ENCODE measurements around the gene ARMCX6. TPM values are rescaled to one million over a fixed set of nuclear protein-coding genes. Genes with fewer than 3 reads are reported as not detected.
"Not testable (repeated sequence)": the region's sequence is repeated elsewhere in the genome, so short reads cannot be mapped to it uniquely, and the experiment has no call there.

ARMCX6 gene
- polyA plus RNA-seq (ENCODE audit: insufficient read length in 4 of 4) = 10 to 100 TPM; 69.9 to 86.2 (median 81.4) TPM

DNA sequence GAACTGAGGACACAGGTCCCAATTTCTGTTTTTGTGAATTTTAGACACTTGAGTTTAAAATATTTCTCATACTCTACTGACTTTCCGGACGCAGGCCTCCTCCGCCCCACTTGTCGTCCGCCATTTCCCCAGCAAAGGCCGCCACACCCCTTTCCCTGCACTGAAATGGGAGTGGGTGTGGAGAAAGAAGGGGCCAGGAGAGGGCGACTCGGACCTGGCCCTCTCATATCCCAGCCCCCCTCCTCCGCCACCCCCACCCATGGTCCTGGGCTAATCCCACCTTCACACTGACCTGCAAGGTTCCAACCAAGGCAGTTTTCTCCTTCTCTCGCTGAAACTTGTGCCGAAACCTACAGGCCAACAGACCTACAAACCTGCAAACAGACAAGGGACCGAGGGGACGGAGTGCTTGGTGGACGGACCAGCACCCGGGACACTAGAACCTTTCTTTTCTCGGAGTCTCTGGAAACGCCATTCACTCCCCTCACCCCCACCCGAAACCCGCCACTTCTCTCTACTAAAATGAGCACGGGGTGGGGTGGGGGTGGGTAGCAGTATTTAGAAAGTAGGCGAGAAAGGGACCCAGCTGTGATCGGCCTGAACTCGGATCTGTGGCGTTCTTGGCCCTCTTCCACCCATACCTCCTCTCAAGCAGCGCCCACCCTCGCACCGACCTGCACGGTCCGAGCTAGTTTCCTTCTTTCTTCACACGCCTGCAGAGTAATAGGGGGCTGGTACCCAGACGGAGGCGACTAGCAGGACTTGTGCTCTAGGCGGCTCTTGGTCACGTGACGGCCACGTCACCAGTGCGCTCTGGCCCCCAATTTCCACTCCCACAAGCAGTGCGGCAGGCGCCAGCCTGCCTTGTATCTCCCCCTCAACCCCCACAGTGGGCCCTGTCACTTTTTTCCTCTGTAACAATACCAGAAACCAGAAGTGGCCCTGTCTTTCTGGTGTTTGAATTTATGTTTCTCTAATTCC lies at the start of gene ARMCX6:
TSS of gene ARMCX6 (minus strand) at position 790 of the 981 bp plus-strand sequence. CDS start 1,380 bp downstream, outside the sequence.
- DNase-seq (ENCODE audit: low read depth in 4 of 4, low spot score in 2 of 4) = peak in 3 of 4 donors; percentile 62 to 73 (median 63)

- peak in 3 of 4 donors; percentile 11 to 44 (median 43) for DNase-seq (ENCODE audit: low read depth in 4 of 4, low spot score in 2 of 4)
Measured at GRCh38 chrX:101659601-101660063, 41.8 kb upstream of the ARMCX6 start, which contains the start of gene ARMCX2. Gene ARMCX2 (minus strand): TSS chrX:101659850. CDS start chrX:101657588, 2,262 bp downstream.

DNA sequence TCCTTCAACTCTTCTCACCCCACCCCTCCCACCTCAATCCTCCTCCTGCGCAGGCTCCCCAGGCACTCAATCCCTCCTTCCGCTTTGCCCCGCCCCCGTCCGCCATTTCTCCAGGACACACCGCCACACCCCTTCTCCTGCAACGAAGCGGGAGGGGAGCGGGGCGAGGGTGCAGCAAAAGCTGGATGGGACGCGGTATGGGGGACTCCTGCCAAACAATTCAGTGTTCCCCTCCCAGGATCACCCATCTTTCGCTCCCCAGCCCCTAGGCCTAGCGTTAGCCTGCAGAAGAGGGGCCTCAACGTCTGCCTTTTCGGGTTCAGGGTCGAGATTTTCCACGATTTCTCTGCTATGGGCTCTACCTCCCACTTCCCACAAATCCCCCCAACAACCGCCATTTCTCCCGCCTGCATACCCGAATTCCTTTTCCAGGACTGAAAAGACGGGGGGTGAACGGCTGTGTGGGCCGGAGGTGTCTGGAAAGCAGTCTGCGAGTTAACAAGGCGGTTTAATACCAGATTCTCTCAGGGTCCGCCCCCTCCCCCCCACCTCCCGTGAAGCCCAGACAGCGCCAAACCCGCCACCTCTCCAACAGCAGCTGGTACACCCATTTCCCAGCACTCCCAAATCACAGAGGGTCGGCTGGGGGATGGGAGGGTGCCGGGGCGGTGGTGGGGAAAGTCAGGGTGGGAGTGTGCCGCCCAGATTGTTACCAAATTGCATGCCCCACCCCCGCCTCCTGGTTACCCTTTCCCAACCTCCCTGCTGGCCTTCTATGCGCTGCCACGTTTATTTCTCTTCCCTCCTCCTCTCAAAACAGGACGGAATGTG lies 41.1 kb upstream of the ARMCX6 start:
- DNase-seq (ENCODE audit: low read depth in 4 of 4, low spot score in 2 of 4) = peak in 3 of 4 donors; percentile 34 to 49 (median 49)

DNA sequence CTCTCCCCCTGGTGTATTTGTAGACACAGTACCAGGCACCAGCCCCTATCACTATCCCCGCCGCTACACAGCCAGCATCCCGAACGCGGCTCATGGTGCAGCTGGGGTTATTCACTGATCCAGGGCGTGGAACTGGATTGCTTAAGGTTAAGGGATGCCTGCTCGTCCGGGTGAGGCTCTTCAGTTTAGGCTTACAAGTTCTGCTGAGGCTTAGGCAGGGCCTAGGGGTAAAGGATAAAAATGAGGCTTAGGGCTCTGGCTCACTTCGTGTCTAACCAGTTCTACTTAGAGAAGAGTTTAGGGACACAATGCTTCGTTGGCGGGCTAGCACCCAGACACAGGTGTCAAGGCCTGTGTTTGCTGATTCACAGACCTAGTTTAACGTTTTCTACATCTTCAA lies 39.7 kb upstream of the ARMCX6 start:
- DNase-seq (ENCODE audit: low read depth in 4 of 4, low spot score in 2 of 4) = no peak

- DNase-seq (ENCODE audit: low read depth in 4 of 4, low spot score in 2 of 4) = no peak
Measured at GRCh38 chrX:101656817-101657216, 39.0 kb upstream of the ARMCX6 start.

- no peak for DNase-seq (ENCODE audit: low read depth in 4 of 4, low spot score in 2 of 4)
Measured at GRCh38 chrX:101655534-101655933, 37.7 kb upstream of the ARMCX6 start.

- not testable (repeated sequence) for DNase-seq (ENCODE audit: low read depth in 4 of 4, low spot score in 2 of 4)
Measured at GRCh38 chrX:101647716-101648115, 29.9 kb upstream of the ARMCX6 start.

GRCh38 chrX:101642093-101642492 lies 24.3 kb upstream of the ARMCX6 start:
- no peak for DNase-seq (ENCODE audit: low read depth in 4 of 4, low spot score in 2 of 4)

DNA sequence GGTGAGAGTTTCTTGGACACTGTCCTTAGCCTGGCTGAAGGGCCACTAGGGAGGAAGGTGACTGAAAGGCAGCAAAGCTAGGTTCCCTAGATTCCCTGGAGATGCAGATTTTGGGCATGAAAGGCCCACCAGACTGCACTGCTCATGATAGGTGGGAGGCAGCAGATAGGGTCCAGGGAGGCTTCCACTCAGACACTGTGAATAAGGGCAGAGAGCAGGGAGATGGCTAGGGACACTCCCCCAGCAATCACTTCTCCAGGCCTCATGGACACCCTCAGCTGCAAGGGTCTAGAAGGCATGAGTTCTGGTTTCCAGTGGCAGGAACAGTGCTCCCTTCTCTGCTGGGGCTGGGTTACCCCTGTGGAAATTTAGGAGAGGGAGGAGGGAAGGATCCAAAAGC lies 21.8 kb upstream of the ARMCX6 start:
- no peak for DNase-seq (ENCODE audit: low read depth in 4 of 4, low spot score in 2 of 4)

GRCh38 chrX:101619364-101619763 lies 1.6 kb upstream of the ARMCX6 start:
- peak in 1 of 4 donors; percentile 29 for DNase-seq (ENCODE audit: low read depth in 4 of 4, low spot score in 2 of 4)

- no peak for DNase-seq (ENCODE audit: low read depth in 4 of 4, low spot score in 2 of 4)
Measured at GRCh38 chrX:101605728-101606127, 12.1 kb downstream of the ARMCX6 start.

GRCh38 chrX:101605146-101605545 lies 12.7 kb downstream of the ARMCX6 start:
- no peak for DNase-seq (ENCODE audit: low read depth in 4 of 4, low spot score in 2 of 4)

DNA sequence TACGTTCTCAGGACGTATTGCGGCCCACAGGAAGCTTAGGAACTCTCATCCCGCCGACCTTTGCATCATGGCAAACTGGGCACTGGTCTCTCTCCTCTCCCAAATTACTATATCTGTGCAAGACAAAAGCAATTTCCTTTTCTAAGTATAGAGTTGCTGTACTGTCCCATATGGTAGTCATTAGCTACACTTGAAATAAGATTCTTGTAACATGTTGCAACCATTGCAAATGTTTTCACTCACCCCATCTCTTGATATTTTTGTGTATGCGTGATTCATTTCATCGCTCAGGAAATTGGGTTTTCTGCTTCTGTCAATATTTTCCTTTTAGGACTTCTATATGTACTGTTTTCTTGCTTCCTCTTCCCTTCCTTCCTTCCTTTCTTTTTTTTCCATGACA lies 15.7 kb downstream of the ARMCX6 start:
- no peak for DNase-seq (ENCODE audit: low read depth in 4 of 4, low spot score in 2 of 4)

DNA sequence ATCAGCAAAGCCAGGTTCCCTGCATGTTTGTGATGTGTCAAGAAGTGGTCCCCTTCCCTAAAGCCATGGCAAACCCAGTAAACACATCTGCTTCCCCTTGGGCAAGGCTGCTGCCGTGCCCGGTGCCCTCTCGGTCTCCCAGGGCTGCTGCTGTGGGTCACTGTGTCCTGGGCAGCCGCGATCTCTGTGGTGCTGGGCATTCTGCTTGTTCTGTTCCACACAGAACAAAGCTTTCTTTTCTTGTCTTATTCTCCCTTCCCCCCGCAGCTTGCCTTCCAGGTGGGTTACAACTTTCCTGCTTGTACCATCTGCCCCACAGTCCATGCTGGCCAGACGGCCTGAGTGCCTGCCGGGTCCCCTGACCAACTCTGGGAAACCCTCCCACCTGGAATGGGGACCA lies 18.2 kb downstream of the ARMCX6 start:
- DNase-seq (ENCODE audit: low read depth in 4 of 4, low spot score in 2 of 4) = not testable (repeated sequence)

GRCh38 chrX:101595739-101596419 lies 21.9 kb downstream of the ARMCX6 start:
- DNase-seq (ENCODE audit: low read depth in 4 of 4, low spot score in 2 of 4) = peak in 2 of 4 donors; percentile 32 to 65

Other genes starting within 250 kb of the ARMCX6 start
- 1 to 10 TPM; 1.8 to 2.8 (median 2.4) TPM for gene BTK, start 231.8 kb downstream of the ARMCX6 start, polyA plus RNA-seq (ENCODE audit: insufficient read length in 4 of 4)
- gene RPL36A, start 227.0 kb downstream of the ARMCX6 start, polyA plus RNA-seq (ENCODE audit: insufficient read length in 4 of 4) = 1,000 to 10,000 TPM in 3 of 4 donors, 100 to 1,000 TPM in 1; 980 to 1,573 (median 1,128) TPM
- gene GLA, start 210.1 kb downstream of the ARMCX6 start, polyA plus RNA-seq (ENCODE audit: insufficient read length in 4 of 4) = 10 to 100 TPM; 29.8 to 38.8 (median 31.8) TPM
- gene HNRNPH2, start 209.8 kb downstream of the ARMCX6 start, polyA plus RNA-seq (ENCODE audit: insufficient read length in 4 of 4) = 100 to 1,000 TPM; 106 to 165 (median 136) TPM
- gene ARMCX4, start 132.5 kb downstream of the ARMCX6 start, polyA plus RNA-seq (ENCODE audit: insufficient read length in 4 of 4) = 10 to 100 TPM; 15.9 to 34.7 (median 25.6) TPM
- gene ARMCX1, start 67.5 kb downstream of the ARMCX6 start, polyA plus RNA-seq (ENCODE audit: insufficient read length in 4 of 4) = 10 to 100 TPM; 42.2 to 50.8 (median 49.7) TPM
- 100 to 1,000 TPM in 3 of 4 donors, 10 to 100 TPM in 1; 99.9 to 128 (median 112) TPM for gene ARMCX3, start 5.2 kb upstream of the ARMCX6 start, polyA plus RNA-seq (ENCODE audit: insufficient read length in 4 of 4)
- gene ARMCX2, start 41.9 kb upstream of the ARMCX6 start, polyA plus RNA-seq (ENCODE audit: insufficient read length in 4 of 4) = 100 to 1,000 TPM in 2 of 4 donors, 10 to 100 TPM in 2; 93.4 to 134 (median 101) TPM

Measured in left renal cortex interstitium (tissue), 4 donors.